Muscle layer of duodenum (tissue), 2 donors: ENCODE measurements around the gene GIMAP4.
"Not testable (repeated sequence)": the region's sequence is repeated elsewhere in the genome, so short reads cannot be mapped to it uniquely, and the experiment has no call there.

Source experiments
- H3K27ac ChIP-seq: one replicate; pipeline ENCODE4 v1.7.0; 2013; ENCODE audit warnings: mild to moderate bottlenecking, low read length
- H3K27me3 ChIP-seq: one replicate; pipeline ENCODE4 v1.7.0; 2013; ENCODE audit warnings: low read depth, mild to moderate bottlenecking, control low read depth, low read length
- H3K36me3 ChIP-seq, 2 donors: one replicate each; pipeline ENCODE4 v1.7.0; 2013; ENCODE audit warnings: low read length in 2 of 2, control low read depth in 1 of 2, mild to moderate bottlenecking in 1 of 2; ENCODE audit not compliant: insufficient read depth in 2 of 2, control insufficient read depth in 1 of 2
- H3K4me1 ChIP-seq, 2 donors: one replicate each; pipeline ENCODE4 v1.7.0; 2013; ENCODE audit warnings: low read length in 2 of 2, mild to moderate bottlenecking in 2 of 2, control low read depth in 1 of 2, moderate library complexity in 1 of 2; ENCODE audit not compliant: insufficient read depth in 2 of 2, control insufficient read depth in 1 of 2
- H3K4me3 ChIP-seq, 2 donors: one replicate each; pipeline ENCODE4 v1.7.0; 2013; ENCODE audit warnings: low read length in 2 of 2, low read depth in 1 of 2, mild to moderate bottlenecking in 1 of 2
- H3K9me3 ChIP-seq, 2 donors: one replicate each; pipeline ENCODE4 v1.7.0; 2013; ENCODE audit warnings: low read length in 2 of 2, control low read depth in 1 of 2, mild to moderate bottlenecking in 1 of 2; ENCODE audit not compliant: control insufficient read depth in 1 of 2
- donor health status: healthy.

The GIMAP4 gene

GRCh38 chr7:150614426-150614825 is 47.2 kb downstream of the GIMAP4 start:
- H3K4me1 ChIP-seq, H3K36me3 ChIP-seq, H3K9me3 ChIP-seq, H3K27me3 ChIP-seq, H3K4me3 ChIP-seq, H3K27ac ChIP-seq: not testable (repeated sequence)

GRCh38 chr7:150615221-150615755 is 48.1 kb downstream of the GIMAP4 start:
- not testable (repeated sequence) for H3K27me3 ChIP-seq, H3K9me3 ChIP-seq, H3K4me1 ChIP-seq, H3K36me3 ChIP-seq, H3K4me3 ChIP-seq, H3K27ac ChIP-seq

GRCh38 chr7:150620061-150620460 is 52.9 kb downstream of the GIMAP4 start:
- Histone ChIP-seq H3K27ac (no peak overlapping the region), H3K4me1 (no peaks in the 10 kb centered on the region), H3K9me3 (no peaks in the 10 kb centered on the region), H3K36me3 (no peaks in the 10 kb centered on the region), H3K4me3 (no peak overlapping the region), H3K27me3 (no peaks in the 10 kb centered on the region)

- Histone ChIP-seq H3K9me3 (no peaks in the 10 kb centered on the region), H3K27ac (no peak overlapping the region), H3K36me3 (no peaks in the 10 kb centered on the region), H3K4me1 (no peaks in the 10 kb centered on the region), H3K27me3 (no peaks in the 10 kb centered on the region), H3K4me3 (no peak overlapping the region)
These were observed 53.6 kb downstream of the GIMAP4 start for GRCh38 chr7:150620617-150621371.

GRCh38 chr7:150621376-150621775 is 54.2 kb downstream of the GIMAP4 start:
- H3K4me1 ChIP-seq: no peaks in the 10 kb centered on the region
- no peak overlapping the region for H3K4me3 ChIP-seq
- H3K27ac ChIP-seq: no peak overlapping the region
- no peaks in the 10 kb centered on the region for H3K36me3 ChIP-seq
- H3K9me3 ChIP-seq: no peaks in the 10 kb centered on the region
- H3K27me3 ChIP-seq: no peaks in the 10 kb centered on the region
